SK-N-MC (cell line): ENCODE data around the gene TPX2.
"Not testable (repeated sequence)": the region's sequence is repeated elsewhere in the genome, so short reads cannot be mapped to it uniquely, and the experiment has no call there.

Experiments
- EZH2 ChIP-seq: fragments of 200-600 bp; sonication (generic); IDR thresholded peaks from one replicate; pipeline ENCODE4 v1.6.1; 2017; ENCODE audit warnings: antibody characterized with exemption
- POLR2AphosphoS5 ChIP-seq: IDR thresholded peaks from 2 replicates; pipeline ENCODE4 v1.6.1; 2012; ENCODE audit warnings: mild to moderate bottlenecking, low read depth, low read length, borderline replicate concordance

GRCh38 chr20:31747028-31747427, 7.9 kb downstream of the TPX2 start:
- TF ChIP-seq POLR2AphosphoS5, EZH2: not testable (repeated sequence)
